ENCODE measurements around the gene NIM1K.

DNA sequence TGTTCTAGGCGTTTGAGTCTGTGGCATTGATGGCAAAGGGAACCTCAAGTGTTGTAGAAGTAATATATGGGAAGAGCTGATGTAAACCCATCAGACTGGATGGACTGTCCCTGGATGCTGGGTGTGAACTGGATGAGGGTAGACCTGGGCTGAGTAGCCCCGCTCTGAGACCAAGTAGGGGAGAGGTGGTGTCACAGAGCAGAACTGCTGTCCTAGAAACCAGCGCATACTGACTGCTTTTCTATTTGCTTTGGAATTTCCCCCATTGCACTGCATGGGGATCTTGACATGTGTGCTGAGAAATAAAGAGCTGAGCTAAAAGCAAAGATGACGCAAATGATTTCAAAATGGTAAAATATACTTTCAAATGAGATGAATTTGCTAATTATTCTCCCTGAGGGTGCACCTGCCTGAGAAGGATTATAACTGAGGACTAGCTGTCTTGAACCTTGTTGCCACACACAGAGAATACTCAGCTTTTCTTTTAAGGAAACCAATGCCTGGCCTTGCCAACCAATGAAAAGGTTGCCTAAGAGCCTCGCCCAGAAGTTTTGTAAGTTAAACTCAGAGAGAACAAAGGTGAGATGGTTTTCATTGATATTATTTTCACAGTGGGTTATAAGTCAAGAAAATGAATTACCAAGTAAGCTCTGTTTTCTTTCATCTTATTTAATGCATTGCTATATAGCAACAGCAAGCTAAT is 44.8 kb downstream of the NIM1K start:
- TF ChIP-seq EZH2 (IDR thresholded peaks at IDR 0.05; ENCODE audit: insufficient read depth, poor library complexity, severe bottlenecking) (no peak), EZH2phosphoT487 (IDR thresholded peaks at IDR 0.05; ENCODE audit: insufficient read depth, low read depth) (no peak)

All from GM23248 (cell line).